Measurements from ENCODE around the gene TREH.

- TF ChIP-seq CTCF (IDR thresholded peaks at IDR 0.05; ENCODE audit: low read length): no peak
- TF ChIP-seq EZH2 (optimal IDR thresholded peaks at IDR 0.05; ENCODE audit: low read depth, low read length): no peak
- no peak for TF ChIP-seq EZH2phosphoT487 (IDR thresholded peaks at IDR 0.05; ENCODE audit: low read length)
Observed at GRCh38 chr11:118677977-118678376, 1.5 kb downstream of the TREH start.
